NCI-H345 treated with DMSO at 0.1 percent for 48 hours (cell line): ENCODE results near the gene EFTUD2.

ENCODE experiments used
- DNase-seq: peaks from one replicate; lab custom pipeline; 2025; ENCODE audit not compliant: unreplicated experiment; lab: John Stamatoyannopoulos, UW

EFTUD2 gene

DNA sequence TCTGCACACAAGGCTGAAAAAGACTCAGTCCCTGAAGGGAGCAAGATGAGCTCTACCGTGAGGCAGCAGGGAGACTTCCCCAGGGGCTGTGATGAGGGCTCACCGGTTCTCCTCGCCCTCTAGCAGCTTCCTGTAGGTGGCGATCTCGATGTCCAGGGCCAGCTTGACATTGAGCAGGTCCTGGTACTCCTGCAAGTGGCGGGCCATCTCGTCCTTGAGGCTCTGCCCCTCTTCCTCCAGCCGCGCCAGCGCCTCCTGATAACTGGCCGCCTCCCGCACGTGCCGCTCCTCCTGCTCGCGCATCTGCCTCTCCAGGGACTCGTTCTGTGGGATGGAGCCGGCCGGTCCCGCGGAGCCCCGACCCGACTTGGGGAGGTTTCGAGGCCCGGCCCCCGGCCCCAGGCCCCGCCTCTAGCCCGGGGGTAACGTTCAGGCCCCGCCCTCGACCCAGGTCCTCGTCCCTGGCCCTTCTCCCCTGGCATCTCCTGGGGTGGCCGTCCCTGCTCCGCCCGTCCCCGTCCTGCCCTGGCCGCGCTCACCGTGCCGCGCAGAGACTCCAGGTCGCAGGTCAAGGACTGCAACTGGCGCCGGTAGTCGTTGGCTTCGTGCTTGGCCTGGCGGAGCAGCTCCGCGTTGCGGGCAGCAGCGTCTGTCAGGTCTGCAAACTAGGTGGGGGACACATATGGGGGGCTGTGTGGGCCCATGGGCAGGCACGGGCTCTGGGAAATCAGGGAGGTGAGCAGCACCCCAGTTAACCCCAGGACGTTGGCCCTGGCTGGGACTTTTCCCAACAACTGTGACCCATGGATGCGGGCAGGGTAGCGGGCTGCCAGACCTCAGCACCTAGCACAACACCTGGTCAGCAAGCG is 12.1 kb upstream of the EFTUD2 start:
- no peak for DNase-seq

DNA sequence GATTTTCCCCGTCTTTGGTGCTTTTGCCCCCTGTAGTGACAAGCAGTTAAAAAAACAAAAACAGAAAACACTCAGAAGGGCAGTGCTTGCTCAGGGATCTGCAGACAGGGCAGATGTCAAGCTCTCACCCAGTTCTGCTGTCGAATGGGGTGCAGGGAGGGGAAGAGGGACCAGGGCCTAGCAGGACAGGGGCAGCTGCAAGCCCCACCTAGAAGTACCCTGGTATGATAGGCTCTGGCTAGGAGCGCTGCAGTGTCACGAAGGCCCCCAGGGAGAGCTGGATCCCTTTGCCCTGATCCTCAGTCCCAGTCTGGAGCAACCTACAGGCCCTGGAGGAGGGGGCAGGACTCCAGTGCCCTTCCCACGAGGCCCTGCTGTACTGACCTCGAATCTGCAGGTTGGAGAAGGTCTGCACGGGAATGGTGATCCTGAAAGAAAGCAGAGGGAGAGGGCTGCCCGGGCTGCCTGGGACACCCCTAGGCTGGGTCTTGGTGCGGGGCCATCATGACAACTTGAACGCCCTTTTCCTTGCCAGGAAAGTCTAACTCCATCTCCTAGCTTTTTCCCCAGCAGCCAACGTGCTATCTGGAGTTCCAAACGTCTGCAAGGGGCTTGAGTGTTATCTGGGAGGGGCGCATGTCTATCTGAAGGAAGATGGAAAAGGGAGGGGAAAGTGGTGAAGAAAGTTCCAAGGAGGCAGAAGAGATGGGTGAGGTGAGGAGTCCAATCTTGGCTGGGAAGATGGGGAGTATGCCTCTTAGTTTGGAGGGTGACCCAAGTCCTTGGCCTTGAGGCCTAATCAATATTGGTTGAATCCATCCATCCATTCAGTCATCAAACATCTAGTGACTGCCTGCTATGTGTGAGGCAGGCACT is 11.2 kb upstream of the EFTUD2 start:
- DNase-seq, result no peak

DNA sequence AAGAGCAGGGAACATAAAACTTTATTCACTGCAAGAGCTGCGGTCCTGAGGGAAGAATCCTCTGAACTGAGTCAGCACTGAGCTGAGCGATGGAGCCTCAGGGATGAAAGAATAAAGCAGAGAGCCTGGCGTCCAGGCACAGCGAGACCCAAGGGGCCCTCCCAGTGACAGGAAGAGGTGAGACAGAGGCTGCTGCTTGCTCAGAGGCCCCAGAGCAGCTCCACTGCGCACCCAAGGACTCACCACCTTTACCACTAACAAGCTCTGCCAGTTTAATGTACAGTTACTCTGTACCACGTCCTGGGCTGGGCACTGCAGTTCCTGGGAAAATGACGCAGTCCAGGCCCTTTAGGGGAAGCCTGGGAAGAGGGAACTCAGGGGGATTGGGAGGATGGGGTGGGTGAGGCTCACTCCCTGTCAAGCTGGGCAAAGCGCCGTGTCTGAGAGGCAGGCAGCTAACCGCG is 10.5 kb upstream of the EFTUD2 start:
- no peak for DNase-seq

DNA sequence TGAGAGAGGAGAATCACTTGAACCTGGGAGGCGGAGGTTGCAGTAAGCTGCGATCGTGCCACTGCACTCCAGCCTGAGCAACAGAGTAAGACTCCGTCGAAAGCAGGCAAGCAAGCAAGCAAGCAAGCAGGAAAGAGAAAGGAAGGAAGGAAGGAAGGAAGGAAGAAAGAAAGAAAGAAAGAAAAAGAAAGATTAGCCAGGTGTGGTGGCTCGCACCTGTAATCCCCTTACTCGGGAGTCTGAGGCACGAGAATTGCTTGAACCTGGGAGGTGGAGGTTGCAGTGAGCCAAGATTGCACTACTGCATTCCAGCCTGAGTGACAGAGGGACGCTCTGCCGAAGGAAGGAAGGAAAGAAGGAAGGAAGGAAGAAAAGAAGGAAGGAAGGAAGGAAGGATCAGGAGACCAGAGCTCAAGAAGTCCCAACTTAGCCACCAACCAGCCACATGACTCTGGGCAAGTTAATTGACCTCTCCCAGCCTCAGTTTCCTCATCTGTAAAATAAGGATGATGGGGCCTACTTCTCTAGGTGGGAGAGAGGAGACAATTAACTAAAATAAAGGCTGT is 9.6 kb upstream of the EFTUD2 start:
- no peak for DNase-seq

DNA sequence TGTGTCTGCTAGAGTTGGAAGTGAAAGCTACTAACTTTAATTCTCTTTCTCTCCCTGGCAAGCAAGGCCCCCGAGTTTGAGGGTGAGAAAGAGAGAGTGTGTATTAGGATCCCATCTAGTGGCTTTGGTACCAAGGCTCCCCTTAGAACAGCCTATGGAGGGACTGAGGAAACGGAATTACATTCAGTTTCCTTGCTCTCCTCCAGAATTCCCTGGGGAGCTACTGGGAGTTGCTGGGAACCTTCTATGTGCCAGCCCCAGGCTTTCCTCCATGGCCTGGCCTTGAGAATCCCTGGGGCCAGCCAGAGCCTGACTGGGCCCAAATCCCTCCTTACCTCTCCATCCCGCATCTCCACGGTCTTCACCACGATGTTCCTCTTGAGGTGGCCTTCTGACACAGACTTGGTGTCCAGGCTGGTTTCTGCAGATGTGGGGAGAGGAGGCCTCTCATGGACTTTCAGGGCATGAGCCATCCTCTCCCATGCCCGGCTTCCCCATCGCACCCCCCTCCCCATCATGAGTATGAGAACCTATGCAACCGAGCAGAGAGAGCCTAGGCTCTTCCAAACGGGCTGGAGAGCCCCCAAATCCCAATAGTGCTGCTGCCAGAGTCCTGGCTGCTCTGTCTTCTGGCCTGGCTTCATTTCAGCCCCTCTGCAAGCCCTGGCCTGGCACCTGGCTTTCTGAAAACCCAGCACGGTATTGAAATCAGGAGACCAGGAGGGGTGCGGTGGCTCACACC is 8.7 kb upstream of the EFTUD2 start:
- DNase-seq, result no peak

GRCh38 chr17:44906763-44907728 is 7.8 kb upstream of the EFTUD2 start:
- no peak for DNase-seq

GRCh38 chr17:44906010-44906646 is 6.9 kb upstream of the EFTUD2 start:
- DNase-seq, result no peak

DNA sequence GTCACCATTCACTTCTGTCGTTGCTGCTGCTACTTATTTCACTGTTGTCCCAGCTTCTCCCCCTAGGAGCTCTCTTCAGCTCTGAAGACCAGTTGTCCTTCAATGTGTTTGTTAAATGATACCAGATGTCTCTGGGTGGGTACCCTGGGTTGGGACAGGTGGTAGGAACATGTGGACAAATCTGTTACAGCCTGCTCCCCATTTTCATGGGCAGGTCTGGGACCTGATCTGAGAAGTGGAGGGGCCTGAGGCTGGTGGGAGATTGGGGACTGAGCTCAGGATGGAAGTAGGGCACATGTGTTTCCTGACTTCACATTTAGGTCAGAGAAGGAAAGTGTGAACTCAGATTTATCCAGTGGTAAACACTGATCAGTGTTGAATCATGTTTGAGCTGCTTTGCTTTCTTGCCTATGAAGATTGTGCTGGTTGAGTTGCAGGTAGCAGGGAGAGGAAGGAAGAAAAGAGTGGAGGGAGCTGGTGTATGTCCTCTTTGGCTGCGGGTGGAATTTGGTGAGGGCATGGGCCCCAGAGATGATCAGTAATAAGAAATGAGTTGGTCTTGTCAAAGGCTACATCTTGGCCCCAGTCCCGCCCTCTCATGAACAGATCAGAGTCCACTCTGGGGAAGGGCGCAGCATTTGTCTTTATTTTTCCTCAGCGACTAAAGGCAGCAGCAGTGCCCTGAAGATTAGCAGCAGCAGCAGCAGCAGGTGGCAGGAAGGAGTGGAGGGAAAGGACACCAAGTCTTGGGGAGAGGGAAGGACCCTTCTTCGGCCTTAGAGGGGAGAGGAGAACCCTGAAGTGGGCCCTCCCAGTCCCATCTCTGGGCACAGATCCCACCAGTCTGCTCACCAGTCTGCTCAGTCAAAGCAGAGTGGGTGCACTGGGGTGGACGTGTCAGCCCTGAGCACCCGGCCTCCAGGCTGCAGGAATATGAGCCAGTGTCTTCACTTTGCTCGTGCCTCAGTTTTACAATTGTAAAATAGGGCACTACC is 6.1 kb upstream of the EFTUD2 start:
- DNase-seq, result no peak

DNA sequence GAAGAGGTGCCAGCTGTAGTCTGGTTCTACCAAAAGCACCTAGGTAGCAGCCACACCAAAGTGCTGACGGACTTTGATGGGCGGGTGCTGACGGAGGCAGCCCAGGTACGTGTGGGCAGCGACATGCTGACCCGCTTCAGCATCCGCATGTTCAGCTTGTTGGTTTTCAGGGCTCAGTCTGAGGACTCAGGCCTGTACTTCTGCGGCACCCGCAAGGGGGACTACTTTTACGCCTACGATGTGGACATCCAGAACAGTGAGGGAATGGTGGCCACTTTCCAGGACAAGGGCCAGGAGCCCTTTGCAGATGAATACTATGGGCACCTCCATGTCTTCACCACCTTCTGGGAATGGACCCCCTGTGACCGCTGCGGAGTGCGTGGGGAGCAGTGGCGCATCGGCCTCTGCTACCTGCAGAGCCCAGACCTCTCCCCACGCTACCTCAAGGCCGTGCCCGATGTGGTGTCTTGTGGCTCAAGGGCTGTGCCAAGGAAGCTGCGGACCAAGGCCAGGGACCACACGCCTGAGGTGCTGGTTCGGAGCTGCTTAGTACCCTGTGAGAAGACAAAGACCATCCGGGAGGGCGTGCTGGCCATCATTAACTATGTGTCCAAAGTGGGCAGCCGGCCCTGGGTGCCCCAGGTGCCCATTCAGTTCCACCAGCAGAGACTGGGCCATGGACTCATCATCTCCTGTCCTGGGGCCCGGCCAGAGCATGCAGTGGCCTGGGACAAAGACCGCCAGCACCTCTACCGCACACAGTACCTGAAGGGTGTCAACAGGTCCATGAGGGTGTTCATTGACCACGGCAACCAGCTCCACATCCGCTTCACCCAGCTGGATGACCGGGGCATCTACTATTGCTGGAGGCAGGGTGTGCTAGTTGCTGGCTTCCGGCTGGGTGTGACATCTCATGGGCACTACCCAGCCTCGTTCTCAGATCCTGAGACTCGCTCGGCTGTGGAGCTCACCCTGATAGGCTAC is 5.0 kb upstream of the EFTUD2 start:
- no peak for DNase-seq

- no peak for DNase-seq
Measured at GRCh38 chr17:44903012-44903685, 3.9 kb upstream of the EFTUD2 start.

DNA sequence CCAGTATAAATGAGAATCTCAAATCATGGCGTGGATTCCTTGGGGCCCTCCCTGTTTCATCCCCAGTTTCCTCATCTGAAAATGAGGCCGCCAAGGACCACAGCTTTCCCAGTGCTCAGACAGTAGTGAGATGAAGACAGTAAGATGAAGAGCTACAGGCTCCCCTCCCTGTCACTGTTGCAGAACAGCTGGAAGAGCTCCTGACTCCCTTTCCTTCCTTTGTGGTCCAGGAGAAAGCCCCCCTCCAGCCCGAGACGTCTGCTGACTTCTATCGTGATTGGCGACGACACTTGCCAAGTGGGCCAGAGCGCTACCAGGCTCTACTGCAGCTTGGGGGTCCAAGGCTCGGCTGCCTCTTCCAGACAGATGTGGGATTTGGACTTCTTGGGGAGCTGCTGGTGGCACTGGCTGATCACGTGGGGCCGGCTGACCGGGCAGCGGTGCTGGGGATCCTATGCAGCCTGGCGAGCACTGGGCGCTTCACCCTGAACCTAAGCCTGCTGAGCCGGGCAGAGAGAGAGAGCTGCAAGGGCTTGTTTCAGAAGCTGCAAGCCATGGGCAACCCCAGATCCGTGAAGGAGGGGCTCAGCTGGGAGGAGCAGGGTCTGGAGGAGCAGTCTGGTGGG is 3.0 kb upstream of the EFTUD2 start:
- no peak for DNase-seq

DNA sequence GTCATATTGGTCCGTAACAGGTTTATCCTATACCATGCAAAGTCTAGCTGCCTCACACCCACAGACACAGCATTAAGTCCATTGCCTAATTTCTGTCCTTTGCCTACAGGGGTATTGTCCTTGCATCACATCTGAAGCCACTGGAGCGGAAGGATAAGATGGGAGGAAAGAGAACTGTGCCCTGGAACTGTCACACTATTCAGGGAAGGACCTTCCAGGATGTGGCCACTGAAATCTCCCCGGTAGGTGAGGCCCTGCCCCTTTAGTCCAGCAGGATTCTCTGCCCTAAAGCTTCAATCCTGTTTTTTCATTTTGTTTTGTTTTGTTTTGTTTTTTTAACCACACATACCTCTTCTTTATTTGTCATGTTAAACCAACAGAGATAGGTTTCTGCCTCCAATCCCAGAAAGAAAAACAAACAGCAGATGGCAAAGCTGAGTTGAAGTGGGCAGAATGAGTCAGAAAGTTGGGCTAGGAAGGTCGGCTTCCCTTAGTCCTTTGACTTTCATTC is 2.2 kb upstream of the EFTUD2 start:
- DNase-seq, result no peak

- no peak for DNase-seq
Measured at GRCh38 chr17:44900894-44901293, 1.6 kb upstream of the EFTUD2 start.

GRCh38 chr17:44898768-44899073 is 524 bp downstream of the EFTUD2 start:
- DNase-seq, result peak; percentile 14

GRCh38 chr17:44894642-44895041 is 4.6 kb downstream of the EFTUD2 start:
- DNase-seq, result no peak

DNA sequence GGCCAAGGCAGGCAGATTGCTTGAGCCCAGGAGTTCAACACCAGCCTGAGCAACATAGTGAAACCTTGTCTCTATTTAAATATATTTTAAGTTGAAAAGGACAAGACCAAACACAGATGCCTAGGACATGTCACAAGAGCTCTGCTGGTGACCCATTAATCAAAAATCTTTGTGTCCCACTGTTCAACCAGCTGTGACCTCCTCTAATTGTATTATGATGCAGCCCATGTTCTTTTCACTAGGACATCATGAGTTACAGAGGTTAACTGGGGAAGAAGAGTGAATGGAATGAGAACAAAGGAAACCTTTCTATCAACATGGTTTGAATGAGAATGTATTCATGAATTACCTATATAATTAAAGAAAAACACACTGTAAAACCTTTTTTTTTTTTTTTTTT is 7.0 kb downstream of the EFTUD2 start:
- no peak for DNase-seq
